ENCODE measurements around the gene TMC8.
A peak's percentile ranks its signal among the peaks of the same experiment; 100 is the strongest.
"Not testable (repeated sequence)": the region's sequence is repeated elsewhere in the genome, so short reads cannot be mapped to it uniquely, and the experiment has no call there.

Gene TMC8

DNA sequence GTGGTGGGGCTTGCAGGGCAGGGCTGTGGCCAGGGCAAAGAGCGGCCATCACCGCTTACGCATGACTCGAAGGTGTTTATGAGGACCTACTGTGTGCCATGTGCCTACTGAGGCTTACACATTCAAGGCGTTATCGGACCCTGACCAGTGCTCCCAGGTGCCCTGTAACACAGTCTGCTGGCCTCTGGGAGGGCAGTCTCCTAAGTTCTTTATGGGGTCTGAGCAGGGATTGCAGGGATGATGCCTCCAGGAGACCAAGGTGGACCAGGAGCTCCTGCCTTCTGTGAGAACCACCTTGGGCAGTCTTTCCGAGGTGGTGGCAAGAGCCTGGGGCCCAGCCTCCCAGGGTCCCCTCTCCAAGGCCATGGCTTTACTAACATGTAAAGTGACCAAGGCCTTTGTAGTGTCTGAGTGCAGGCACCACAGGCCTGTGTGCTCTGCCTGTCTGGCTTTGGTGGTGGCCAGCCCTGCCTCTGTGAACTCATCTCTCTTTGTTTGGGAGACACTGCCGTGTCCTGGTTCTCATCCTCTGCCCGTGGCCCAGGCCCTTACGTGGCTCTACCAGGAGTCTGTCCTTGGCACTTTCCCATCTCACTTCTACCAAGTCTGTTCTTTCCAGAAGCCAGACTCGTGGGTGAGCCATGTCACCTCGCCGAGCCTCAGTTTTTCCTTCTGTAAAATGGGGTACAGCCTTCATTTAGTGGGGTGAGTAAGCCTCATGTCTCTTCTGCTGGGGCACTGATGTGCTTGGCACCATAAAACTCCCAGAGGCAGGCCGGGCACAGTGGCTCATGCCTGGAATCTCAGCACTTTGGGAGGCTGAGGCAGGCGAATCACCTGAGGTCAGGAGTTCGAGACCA, 34.4 kb downstream of the TMC8 start:
- no peak for DNase-seq

DNA sequence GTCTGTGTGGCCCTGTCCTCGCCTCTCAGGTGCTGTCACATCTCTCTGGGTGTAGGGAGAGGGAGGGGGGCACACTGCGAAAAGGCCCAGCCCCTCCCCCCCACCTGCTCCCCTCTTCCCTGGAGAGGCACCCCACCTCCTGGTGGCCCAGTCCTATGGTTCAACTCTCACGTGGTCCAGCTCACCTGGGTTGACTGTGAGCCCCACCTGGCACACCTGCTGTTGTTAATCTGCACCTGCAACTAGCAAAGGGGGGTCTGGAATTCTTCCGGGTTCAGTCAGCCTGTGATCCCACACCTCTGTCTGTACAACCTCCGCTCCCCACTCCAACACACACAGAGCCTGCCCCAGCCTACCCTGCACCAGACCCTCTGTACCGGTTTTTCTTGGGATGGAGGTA, 35.8 kb downstream of the TMC8 start:
- no peak for DNase-seq

DNA sequence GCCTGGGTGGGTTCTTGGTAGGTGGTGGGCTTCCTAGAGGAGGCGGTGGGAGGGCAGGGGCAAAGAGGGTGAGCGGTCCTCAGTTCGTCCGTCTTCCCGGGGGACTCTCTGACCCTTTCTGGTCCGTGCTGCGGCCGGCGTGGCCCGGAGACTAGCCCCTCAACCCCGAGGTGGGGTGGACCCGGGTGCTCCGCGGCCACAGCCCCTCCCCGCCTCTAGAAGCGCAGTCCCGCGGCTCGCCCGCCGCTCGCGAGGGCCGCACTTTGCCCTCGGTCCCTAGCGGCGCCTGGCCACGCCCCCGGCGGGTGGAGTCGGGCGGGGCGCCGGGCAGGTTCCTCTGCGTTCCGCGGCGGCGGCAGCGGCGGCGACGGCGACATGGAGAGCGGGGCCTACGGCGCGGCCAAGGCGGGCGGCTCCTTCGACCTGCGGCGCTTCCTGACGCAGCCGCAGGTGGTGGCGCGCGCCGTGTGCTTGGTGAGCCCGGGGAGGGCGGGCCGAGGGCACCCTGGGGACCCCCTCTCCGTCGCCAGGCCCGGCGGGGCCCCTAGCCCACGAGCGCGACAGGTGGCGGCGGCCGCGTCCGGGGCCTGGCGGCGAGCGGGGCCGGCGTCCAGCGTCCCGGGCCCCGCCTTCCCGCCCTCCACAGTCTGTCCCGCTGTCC, 37.8 kb downstream of the TMC8 start, which contains the start of gene SYNGR2:
Gene SYNGR2 (plus strand): TSS at position 340 of the 661 bp plus-strand sequence. CDS start 36 bp downstream, at position 376.
- DNase-seq = peak; percentile 86

DNA sequence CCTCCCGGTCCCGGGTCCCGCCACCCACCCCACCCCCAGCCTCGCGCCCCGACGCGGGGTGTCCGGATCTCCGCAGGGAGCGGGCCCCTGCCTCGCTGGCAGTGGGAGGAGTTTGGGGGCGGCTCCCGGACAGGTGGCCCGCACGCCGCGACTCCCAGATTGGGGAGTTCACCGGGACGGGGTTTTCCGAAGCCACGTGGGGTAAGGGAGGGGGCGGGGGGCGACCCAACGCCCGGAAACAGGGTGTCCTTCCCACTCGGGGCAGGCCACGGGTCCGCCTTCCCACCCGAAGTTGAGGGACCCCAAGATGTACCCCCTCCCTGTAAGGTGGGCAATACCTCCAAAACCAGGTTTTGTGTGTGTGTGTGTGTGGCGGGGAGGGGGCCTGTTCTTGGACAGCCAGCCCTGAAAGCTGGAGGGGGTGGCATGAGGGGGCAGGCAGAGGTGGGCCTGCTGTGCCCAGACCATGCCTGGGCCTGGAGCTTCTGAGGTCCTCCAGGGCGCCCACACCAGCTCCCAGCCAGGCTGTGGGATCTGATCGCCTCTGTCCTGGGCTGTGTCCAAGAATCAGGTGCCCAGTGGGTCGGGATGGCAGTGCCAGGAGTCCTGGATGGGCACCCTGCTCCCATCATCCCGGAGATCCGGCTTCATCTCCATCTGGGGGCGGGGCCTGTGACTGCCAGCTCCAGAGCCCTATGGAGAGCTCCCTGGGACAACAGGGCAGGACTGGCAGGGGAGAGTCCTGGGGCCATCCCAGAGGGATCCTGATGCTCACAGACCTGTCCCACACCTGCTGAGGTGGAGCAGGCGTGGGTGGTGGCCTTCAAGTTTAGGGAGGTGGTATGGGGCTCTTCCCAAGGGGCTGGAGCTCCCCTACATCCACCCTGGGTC, 38.6 kb downstream of the TMC8 start:
- DNase-seq = peak; percentile 56

DNA sequence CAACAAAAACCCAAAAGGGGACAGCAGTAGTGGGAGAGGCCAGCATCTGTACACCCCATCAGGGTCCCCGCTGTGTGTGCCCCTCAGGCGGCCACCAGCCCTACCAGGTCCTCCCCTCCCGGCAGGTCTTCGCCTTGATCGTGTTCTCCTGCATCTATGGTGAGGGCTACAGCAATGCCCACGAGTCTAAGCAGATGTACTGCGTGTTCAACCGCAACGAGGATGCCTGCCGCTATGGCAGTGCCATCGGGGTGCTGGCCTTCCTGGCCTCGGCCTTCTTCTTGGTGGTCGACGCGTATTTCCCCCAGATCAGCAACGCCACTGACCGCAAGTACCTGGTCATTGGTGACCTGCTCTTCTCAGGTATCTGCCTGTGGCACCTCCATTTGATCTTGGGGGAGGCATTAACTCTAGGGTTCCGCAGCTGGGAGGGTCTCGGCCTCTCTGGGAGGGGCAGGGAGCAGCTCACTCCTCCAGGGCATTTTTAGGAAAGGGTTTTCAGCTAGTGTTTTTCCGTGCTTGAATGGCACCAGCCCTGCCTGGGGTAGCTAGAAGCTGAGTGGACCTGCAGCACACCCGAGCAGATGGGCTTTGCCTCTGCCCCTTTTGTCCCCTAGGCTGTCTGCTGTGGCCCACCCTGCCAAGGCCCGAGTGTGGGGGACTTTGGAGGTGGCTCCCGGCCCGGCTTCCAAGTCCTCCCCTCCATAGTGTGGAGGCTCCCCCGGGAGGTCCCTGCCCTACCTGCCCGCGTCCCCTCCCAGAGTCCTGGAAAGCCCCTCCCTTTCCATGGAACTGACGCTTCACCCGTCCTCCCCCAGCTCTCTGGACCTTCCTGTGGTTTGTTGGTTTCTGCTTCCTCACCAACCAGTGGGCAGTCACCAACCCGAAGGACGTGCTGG, 40.4 kb downstream of the TMC8 start:
- no peak for DNase-seq

GRCh38 chr17:78171591-78172248, 41.1 kb downstream of the TMC8 start:
- DNase-seq = not testable (repeated sequence)

DNA sequence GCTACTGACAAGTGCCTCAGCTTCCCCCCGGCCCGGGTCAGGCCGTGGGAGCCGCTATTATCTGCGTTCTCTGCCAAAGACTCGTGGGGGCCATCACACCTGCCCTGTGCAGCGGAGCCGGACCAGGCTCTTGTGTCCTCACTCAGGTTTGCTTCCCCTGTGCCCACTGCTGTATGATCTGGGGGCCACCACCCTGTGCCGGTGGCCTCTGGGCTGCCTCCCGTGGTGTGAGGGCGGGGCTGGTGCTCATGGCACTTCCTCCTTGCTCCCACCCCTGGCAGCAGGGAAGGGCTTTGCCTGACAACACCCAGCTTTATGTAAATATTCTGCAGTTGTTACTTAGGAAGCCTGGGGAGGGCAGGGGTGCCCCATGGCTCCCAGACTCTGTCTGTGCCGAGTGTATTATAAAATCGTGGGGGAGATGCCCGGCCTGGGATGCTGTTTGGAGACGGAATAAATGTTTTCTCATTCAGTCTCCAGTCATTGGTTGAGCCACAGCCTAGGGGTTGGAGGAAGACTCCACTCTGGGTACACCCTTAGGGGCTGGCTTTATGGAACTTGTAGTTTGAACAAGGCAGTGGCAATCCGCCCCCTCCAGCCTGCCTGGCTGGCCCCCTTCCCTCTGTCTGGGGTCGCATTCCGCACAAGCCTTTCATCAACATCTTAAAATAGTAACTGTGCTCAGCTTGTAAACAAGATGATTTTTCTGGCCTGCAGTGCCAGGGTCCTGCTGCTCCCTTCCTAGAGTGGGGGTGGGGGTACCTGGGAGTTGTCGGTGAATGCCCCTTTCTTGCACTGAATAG, 41.9 kb downstream of the TMC8 start:
- DNase-seq = no peak

DNA sequence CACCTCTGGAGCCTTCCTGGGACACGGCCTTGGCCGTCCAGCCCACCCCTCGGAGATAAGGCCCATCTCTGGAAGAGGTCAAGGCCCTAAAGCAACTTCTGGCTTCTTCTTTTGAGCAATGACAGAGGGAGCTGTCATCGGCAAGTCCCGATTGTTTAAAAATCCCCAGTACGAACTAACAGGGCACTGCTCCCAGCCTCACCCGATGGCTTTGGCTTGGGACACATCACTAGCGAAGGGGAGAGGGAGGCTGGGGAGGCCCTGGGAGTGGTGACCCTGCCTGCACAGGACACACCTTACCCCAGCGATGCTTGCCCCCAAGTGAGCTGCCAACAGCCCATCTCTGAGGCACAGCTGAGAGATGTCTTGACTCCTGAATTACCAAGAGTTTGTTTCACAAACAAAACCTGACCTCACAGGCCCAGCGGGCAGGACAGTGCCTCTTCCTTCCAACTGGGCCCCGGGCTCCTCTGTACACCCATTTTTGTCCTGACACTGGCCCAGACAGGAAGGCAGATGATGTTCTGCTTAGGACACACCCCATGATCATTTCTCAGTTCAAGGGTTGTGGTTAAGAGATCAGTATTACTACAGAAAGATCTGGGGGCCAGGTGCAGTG, 42.6 kb downstream of the TMC8 start:
- DNase-seq = no peak

DNA sequence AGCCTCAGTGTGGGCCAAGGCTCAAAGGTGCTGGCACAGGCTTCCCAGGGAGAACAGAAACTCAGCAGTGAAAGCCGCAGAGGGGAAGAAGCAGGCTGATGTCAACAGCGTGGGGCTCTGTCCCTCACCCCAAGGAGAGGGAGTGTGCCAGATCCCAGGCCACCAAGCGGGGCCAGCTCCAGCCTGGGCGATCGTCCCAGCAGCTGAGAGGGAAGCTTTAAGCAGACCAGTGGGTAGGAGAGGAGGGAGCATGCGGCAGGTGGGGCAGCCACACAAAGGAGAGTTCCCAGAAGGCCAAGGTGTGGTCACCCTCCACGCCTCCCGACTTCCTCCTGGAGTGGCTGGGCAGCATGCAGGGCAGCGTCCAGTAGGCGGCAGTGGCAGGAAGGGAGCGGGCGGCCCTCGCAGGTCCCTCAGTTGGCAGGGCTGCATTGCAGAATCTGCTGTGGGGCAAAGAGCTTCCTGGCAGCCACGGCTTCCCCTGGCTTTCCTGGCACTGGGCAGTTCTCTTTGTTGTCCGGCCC, 43.8 kb downstream of the TMC8 start:
- DNase-seq = no peak

DNA sequence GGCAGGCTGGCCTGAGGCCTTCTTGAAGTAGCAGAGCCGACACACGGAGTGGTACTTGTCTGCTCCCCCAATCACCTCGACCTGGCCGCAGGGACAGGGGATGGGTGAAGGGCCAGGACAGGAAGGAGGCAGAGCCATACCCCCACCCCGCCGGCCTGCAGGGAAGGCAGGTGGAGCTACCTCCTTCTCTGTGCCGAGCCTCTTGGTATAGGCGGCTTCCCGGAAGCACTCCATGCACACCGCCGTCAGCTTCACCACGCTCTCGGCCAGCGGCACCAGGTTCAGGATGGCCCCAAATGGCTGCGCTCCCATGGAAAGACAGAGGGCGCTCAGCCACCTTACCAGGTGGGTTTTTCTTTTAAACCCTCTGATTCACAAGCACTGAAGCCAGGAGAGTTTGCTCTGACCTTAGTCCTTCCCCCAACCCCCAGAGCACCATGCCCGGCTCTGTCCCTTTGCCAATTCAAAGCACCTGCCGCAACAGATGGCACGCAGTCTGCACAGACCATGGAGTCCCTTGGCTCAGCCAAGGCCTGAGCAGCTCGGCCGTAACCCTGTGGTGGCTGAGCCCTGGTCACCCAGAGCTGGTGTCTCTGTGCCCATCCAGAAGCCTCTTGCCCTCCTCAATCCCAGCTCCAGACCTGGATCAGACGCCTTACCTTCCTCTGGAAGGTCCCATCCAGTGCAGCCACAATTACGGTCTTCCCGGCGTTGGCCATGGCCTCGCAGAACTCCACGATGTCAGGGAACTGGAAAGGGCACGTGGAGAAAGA, 44.5 kb downstream of the TMC8 start:
- DNase-seq = no peak

GRCh38 chr17:78175643-78175981, 45.0 kb downstream of the TMC8 start:
- no peak for DNase-seq

DNA sequence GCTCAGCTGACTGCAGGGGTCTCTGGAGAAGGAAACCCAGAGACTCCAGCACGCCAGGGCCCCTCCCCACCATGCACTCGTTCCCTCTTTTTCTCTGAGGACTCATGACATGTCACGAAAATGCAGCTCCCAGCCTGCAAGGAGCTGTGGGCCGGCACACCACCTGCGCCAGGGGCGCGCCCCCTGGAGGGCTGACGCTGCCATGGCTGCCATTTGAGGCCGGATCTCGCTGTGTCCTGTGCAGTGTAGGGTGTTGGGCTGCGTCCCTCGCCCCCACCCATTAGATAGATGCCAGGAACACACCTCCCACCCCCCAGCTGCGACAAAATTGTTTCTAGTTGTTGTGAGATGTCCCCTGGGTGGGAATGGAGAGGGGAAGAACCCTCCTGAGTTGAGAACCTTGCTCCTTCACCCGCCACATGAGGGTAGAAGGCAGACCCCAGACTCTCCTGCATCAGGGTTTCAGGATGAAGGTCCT, 46.0 kb downstream of the TMC8 start:
- peak; percentile 75 for DNase-seq

DNA sequence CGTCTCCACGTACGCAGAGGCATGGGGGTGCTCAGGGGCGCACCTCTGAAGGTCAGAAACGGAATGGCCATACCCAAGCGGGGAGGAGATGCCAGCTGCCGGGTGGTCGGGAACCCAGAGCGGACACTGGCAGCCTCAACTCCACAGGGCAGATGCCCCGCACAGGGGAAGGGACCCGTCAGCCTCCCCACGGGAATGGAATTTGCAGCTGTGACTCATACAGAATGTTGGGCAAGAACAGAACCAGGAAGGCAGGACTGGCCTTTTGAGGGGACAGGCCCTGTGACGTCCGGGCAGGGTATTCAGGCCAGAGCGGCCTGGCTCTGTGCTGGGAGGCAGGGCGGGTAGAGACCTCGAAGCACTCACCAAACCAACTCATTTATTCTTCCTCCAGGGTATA, 48.8 kb downstream of the TMC8 start:
- DNase-seq = no peak

- DNase-seq = no peak
Observed at GRCh38 chr17:78180083-78180482, 49.5 kb downstream of the TMC8 start.

DNA sequence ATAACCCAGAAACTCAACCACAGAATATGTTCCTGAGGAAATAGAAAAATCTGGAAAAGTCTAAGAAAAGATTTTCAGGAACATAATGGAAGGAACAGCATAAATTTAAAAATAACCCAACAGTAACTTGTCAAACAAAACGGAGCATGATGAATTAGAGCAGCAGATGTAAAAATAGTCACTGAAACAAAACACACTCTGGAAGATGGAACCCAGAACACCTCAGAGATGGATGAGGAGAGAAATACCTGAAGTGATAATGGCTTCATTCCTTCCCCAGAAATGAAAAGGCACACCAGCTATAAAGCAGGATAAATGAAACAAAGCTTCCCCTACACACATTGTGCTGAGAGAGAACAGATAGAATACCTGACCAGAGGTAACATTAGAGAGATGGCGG, 49.9 kb downstream of the TMC8 start:
- no peak for DNase-seq

- no peak for DNase-seq
Observed at GRCh38 chr17:78182504-78182903, 51.9 kb downstream of the TMC8 start.

- no peak for DNase-seq
Observed at GRCh38 chr17:78183916-78184315, 53.3 kb downstream of the TMC8 start.

- no peak for DNase-seq
Observed at GRCh38 chr17:78184351-78184750, 53.8 kb downstream of the TMC8 start.

- DNase-seq = no peak
Observed at GRCh38 chr17:78184868-78185267, 54.3 kb downstream of the TMC8 start.
